Jurkat, Clone E6-1 (cell line): ENCODE data around the gene ZNF30. TPM values are rescaled to one million over a fixed set of nuclear protein-coding genes. Genes with fewer than 3 reads are reported as not detected.
"Not testable (repeated sequence)": the region's sequence is repeated elsewhere in the genome, so short reads cannot be mapped to it uniquely, and the experiment has no call there.

ENCODE experiments used
- DNase-seq: peaks from one replicate; pipeline ENCODE4 v3.0.0-alpha.2; 2011; ENCODE audit warnings: low read depth, low spot score
- H3K4me3 ChIP-seq: 2 replicates; pipeline ENCODE4 v1.5.1; 2011; ENCODE audit warnings: mild to moderate bottlenecking, low read length, control low read depth, moderate library complexity
- polyA plus RNA-seq: library from polyadenylated mRNA; unstranded; fragments of >200 nt; gene quantifications from one replicate; pipeline ENCODE4 v1.2.1, GENCODE V29; 2012; ENCODE audit warnings: missing spikeins; ENCODE audit not compliant: insufficient read length, insufficient read depth

Gene ZNF30
- polyA plus RNA-seq = 6.2 TPM

DNA sequence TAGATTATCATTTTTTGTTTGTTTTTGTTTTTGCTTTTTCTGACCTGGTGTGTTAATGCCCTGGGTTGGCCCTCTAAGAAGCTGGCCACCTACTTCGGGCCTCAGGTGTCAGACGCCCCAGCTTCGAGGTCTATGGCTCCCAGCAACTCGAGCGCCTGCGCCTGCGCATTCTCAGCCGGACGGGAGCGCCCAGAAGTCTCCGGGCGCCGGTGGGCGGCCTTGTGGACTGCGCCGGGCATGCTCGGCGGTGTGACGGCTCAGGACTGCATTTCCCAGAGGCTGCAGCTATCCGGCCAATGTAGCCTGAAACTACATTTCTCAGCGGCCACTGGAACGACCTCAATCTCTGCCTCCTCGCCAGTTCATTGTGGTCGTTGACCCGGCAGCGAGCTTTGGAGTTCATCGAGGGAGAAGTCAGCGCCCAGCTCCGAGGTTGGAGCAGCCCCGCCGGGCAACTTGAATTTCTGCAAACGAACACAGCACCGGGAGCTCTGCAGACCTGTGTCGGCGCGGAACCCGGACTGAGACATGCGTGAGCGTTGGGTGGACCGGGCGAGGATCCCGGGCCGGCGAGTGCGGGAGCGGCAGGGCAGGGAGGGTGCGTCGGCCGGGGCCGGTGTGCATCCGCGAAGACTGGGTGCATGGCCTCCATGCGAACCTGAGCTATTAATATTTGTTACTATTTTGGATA lies at the start of gene ZNF30:
ZNF30 (plus strand) TSS at position 219 of the 691 bp plus-strand sequence. CDS start 3,045 bp downstream, outside the sequence.
- DNase-seq = peak; percentile 62
- peak within 1 kb of the TSS; percentile 82 for H3K4me3 ChIP-seq

DNA sequence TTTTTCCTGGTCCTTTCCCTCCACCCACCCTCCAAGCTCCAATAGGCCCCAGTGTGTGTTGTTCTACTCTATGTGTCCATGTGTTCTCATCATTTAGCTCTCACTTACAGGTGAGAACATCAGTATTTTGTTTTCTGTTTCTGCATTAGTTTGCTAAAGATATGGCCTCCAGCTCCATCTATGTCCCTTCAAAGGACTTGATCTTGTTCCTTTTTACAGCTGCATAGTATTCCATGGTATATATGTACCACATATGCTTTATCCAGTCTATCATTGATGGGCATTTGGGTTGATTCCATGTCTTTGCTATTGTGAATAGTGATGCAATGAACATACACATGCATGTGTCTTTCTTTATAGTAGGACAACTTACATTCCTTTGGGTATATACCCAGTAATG lies 47.1 kb upstream of the ZNF30 start:
- DNase-seq = no peak

DNA sequence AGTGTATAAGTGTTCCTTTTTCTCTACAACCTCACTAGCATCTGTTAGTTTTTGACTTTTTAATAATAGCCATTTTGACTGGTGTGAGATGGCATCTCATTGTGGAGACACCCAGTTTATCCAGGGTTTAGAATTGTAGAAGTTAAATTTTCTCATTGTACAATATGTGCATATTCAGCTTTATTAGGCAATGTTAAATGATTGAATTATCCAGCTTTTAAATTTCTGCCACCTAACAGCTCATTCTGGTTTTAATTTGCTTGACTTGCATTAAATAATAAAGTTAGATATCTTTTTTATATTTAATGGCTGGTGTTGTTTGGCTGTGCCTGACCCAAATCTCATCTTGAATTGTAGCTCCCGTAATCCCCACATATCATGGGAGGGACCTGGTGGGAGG lies 46.7 kb upstream of the ZNF30 start:
- no peak overlapping the region for H3K4me3 ChIP-seq
- DNase-seq = no peak

More for the DNA sequence above, 47.1 kb upstream of the ZNF30 start:
- no peak overlapping the region for H3K4me3 ChIP-seq

DNA sequence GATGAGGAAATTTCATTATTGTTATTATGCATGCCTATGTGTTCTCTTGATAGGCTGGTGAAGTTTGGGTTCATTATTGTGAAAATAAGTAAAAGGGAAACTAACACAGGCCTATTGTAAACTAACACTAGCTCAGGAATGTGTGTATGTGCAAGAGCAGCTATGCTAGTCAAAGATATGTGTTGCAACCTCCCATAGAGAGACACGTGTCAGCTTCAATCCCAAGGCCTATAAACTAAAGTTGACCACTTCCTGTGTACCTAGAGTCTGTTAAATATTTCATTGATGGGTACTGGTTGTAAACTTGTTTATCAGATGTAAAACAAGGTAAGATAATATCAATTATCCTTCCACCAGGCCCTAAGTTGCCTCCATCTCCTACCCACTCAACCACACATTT lies 44.7 kb upstream of the ZNF30 start:
- no peak for DNase-seq
- no peak overlapping the region for H3K4me3 ChIP-seq

DNA sequence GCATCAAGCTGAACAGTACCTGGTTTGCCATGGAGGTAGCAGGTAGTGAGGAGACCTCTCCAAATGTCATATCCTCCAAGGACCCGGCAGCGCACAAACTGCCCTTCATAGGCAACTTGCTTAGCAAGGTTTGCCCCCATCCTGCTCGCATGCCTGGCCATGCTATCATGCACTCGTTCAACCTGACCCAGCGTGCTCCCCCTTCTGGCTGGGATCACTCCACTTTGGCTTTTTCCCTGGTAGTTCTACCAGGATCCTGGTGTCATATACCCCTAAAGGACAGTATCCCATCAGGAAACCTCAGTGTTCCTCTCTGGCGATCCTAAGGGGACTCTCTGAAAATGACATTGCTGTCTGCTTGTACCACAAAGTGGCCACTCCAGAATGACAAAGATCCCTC lies 38.6 kb upstream of the ZNF30 start:
- no peak overlapping the region for H3K4me3 ChIP-seq
- no peak for DNase-seq

DNA sequence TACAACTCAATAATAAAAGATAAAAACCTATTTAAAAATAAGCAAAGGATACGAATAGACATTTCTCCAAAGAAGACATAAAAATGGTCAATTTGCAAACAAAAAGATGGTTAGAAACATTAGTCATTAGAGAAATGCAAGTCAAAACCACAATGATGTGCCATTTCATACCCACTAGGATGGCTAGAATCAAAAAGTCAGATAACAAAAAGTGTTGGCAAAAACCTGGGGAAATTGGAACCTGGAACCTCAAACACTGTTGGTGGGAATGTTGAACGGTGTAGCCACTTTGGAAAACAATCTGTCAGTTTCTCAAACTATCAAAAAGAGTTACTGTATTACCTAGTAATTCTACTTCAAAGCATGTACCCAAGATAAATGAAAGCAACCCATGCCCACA lies 26.5 kb upstream of the ZNF30 start:
- H3K4me3 ChIP-seq = no peak overlapping the region
- no peak for DNase-seq

DNA sequence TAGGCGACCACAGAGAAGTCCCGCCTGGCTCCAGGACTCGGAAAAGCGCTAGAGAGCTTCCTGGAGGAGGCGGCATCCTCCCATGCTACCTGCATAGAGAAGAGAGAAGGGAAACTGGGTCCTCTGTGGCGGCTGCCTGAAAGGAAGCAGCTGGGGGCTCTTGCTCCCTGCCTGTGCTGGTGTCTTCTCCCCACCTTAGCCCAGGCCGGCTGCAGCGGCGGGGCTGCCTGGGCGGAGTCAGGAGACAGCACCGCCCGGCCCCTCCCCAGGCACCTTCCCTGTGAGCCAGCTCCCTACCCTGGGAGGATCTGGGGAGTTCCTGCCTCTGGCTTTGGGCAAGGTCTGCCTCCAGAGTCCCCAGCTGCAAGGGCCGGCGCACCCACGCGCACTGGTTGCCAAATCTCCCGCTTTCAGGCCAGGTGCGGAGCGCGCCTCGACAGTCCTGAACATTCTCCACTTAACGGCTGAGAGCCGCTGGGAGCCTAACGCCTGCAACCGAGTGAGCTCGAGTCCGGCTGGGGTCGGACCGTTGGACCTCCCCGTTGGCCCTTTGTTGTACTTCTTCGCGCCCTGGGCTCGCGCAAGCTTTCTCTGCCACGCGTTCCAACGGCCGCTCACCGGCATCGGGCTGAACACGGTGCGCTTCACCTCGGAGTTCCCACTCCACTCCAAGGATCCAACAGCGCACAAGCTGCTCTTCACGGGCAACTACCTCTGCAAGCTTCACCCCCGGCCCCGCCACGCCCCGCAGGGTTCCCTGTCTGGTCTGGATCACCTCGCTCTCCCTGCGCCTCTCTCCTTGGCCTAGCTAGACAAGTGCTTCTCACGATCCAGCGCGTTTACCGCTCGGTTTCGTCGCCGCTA lies 21.8 kb upstream of the ZNF30 start:
- no peak for DNase-seq
- no peak overlapping the region for H3K4me3 ChIP-seq

DNA sequence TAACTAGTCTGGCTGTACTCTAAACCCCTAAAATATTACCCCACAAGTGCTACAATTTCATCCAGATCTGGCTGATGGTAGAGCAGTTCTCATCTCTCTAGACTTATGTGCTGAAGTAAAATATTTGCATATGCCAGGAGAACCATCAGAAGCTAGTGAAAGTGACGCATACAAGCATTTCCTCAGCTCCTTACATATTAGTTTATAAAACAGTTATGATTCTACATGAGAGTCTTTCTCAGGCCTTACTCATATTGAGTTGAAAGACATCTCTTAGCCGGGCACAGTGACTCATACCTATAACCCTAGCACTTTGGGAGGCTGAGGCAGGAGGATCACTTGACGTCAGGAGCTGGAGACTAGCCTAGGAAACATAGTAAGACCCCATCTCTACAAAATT lies 15.9 kb upstream of the ZNF30 start:
- no peak for DNase-seq
- H3K4me3 ChIP-seq = no peak overlapping the region

DNA sequence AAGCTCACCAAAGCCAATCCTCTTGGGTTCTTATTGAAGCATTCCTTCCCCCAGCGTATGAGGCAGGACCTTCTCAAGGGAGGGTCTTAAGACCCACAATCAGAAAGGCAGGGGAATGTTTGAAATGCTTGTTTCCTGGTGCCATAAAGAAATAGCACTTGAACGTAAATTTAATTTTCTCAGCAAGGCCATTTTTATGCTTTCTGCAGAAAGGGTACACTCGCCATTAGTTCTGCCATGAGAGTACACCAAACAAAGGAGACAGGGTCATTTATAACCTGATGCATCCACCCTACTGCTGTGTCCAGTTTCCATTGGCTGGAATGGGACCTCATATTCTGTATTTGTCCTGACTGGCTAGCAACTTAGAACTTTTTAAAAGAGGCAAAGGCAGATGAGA lies 9.6 kb upstream of the ZNF30 start:
- H3K4me3 ChIP-seq, DNase-seq: not testable (repeated sequence)

DNA sequence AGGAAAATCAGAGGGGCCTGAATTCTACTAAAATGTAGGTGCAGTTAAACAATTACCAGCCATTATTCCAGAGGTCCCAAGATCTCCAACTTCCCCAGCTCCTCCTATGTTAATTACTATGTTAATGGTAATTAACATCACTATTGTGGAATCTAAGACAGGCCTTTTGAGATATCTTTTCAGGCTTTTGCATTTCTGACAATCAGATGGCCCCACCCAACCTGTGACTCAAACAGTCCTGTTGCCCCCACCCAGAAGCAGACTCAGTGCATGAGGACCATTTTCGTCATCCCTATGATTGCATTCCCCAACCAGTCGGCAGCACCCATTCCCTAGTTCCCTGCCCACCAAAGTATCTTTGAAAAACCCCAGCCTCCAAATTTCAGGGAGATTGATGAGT lies 8.5 kb upstream of the ZNF30 start:
- H3K4me3 ChIP-seq = no peak overlapping the region
- DNase-seq = no peak

DNA sequence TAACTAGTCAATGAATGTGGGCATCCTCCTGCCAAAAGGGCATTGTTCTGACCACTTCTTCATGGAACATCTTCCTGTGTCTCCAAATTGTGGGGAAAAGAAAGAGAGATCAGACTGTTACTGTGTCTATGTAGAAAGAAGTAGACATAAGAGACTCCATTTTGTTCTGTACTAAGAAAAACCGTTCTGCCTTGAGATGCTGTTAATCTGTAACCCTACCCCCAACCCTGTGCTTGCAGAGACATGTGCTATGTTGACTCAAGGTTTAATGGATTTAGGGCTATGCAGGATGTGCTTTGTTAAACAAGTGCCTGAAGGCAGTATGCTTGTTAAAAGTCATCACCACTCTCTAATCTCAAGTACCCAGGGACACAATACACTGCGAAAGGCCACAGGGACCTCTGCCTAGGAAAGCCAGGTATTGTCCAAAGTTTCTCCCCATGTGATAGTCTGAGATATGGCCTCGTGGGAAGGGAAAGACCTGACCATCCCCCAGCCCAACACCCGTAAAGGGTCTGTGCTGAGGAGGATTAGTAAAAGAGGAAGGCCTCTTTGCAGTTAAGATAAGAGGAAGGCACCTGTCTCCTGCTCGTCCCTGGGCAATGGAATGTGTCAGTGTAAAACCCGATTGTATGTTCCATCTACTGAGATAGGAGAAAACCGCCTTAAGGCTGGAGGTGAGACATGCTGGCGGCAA lies 6.5 kb upstream of the ZNF30 start:
- not testable (repeated sequence) for DNase-seq, H3K4me3 ChIP-seq

DNA sequence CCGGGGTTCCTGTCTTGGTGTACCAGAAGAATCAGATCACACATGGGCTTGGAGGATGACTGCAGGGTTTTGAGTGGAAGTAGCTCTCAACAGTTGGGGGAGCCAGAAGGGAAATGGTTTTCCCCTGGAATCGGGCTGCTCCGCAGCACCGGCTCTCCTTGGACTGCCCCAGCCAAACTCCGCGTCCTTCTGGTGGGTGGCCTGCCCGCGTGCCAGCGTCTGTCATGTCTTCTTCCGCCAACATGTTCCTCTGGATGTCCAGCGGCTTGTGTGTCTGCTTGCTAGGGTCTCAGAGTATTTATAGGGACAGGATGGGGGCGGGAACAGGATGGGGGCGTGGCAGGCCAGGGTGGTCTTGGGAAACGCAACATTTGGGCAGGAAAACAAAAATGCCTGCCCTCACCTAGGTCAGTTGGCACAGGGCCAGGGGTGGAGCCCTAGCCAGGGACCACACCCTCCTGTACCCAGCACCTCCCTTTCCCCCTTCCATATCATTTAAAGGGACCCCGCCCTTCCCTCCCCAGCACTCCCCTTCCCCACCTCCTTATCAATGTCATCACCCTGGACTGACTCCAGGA lies 1.3 kb upstream of the ZNF30 start:
- no peak overlapping the region for H3K4me3 ChIP-seq
- no peak for DNase-seq

DNA sequence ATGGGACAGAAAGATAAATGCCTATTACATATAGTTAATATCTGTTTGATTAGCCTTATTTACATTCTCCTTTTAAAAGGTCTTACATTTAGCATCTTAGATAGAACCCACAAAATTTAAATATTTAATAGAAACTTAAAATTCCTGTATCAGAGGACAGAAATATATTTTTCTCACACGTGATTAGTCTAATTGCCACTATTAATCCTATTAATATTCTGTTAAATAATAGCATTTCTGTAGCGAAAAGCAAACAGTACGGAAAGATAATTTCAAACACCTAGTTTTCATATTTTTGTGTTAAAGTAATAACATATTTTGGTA lies 380 bp upstream of the ZNF30 start:
- DNase-seq = no peak
- peak overlapping the region; percentile 82 for H3K4me3 ChIP-seq

DNA sequence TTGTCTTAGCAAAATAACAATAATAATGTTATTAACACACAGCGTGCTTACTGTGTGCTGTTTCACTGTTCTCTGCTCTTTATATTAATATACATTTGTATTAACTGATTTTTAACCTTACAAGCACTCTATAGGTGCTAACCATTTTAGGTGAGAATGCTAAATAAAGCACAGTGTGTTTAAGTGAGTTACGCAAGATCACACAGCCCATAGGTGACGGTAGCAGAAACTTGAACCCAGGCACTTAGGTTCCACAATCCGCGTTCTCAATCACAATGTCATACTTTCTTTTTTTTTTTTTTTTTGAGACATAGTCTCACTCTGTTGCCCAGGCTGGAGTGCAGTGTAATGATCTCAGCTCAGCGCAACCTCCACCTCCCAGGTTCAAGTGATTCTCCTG lies 5.8 kb downstream of the ZNF30 start:
- H3K4me3 ChIP-seq = no peak overlapping the region
- no peak for DNase-seq

DNA sequence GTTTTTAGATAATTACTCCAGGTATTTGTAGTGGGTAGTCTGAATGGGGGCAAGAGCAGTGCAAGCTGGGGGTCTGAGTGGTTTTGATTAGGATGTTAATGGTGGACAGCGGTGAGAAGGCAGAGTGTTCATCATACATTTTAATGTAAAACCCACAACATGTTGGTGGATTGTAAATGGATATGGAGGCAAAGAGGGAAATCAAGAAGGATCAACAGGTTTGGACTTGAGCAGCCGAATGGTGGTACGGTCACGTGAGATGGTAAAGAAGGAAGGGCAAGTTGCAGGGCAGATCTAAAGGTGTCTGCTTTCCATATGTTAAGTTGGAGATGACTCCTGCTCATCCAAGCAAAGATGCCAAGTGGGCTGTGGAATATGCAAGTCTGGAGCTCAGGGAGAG lies 9.5 kb downstream of the ZNF30 start:
- DNase-seq = no peak
- no peak overlapping the region for H3K4me3 ChIP-seq

DNA sequence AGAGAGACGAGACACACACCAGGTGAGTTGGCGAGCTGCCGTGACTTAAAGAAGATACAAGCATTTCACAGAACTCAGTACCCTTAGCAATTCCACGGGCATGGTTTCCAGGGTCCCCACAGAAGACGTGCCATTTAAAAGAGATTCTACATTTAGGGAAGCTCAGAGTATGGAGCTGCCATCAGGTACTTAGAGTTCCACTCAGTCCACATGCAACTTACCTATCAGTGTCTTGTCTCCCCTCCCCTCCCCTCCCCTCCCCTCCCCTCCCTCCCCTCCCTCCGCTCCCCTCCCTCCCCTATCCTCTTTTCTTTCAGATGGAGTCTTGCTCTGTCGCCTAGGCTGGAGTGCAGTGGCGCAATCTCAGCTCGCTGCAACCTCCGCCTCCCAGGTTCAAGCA lies 12.2 kb downstream of the ZNF30 start:
- DNase-seq = no peak
- no peak overlapping the region for H3K4me3 ChIP-seq

DNA sequence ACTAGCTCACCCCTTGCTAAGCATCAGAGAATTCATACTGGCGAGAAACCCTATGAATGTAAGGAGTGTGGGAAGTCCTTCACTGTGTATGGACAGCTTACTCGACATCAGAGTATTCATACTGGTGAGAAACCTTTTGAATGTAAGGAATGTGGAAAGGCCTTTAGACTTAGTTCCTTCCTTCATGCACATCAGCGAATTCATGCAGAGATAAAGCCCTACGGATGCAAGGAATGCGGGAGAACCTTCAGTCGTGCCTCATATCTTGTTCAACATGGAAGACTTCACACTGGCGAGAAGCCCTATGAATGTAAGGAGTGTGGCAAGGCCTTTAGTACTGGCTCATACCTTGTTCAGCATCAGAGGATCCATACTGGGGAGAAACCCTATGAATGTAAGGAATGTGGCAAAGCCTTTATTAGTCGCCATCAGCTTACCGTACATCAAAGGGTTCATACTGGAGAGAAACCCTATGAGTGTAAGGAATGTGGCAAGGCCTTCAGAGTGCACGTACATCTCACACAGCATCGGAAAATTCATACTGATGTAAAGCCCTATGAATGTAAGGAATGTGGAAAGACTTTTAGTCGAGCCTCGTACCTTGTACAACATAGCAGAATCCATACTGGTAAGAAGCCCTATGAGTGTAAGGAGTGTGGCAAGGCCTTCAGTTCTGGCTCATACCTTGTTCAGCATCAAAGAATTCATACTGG lies 17.3 kb downstream of the ZNF30 start:
- DNase-seq = no peak
- no peak overlapping the region for H3K4me3 ChIP-seq

DNA sequence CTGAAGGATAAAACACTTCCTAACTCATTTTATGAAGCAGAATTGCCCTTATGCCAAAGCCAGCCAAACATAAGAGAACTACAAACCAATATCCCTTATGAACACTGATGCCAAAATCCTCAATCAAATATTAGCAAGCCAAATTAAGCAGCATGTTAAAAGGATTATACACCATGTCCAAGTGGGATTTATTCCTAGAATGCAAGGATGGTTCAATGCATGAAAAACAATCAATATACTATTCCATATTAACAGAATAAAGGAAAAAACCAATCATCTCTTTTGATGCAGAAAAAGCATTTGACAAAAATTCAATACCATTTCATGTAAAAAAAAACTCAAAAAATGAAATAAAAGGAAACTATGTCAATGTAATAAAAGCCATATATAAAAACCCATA lies 26.4 kb downstream of the ZNF30 start:
- DNase-seq = no peak
- no peak overlapping the region for H3K4me3 ChIP-seq
